K562 (cell line): Measurements from ENCODE around the gene DUSP28. TPM values are rescaled to one million over a fixed set of nuclear protein-coding genes. Genes with fewer than 3 reads are reported as not detected.

Source experiments
- ARID1B ChIP-seq: fragments of 450-650 bp; IDR thresholded peaks from 2 replicates; pipeline ENCODE4 v1.6.1; 2016; ENCODE audit warnings: antibody characterized with exemption, mild to moderate bottlenecking, inconsistent platforms
- CEBPB ChIP-seq: fragments of 450-650 bp; IDR thresholded peaks from 2 replicates; pipeline ENCODE4 v1.6.1; 2016; ENCODE audit warnings: missing genetic modification characterization, missing compliant biosample characterization
- ETS2 ChIP-seq: IDR thresholded peaks from 2 replicates; pipeline ENCODE4 v1.6.1; 2016; ENCODE audit warnings: borderline replicate concordance, missing genetic modification characterization, mild to moderate bottlenecking, moderate library complexity, missing compliant biosample characterization; ENCODE audit not compliant: poor library complexity, severe bottlenecking
- EZH2 ChIP-seq: IDR thresholded peaks from 2 replicates; pipeline ENCODE4 v1.6.1; 2012; ENCODE audit warnings: low read depth, mild to moderate bottlenecking, inconsistent platforms, low read length, borderline replicate concordance
- LCOR ChIP-seq: sonication (generic); formaldehyde crosslinking; IDR thresholded peaks from 2 replicates; pipeline ENCODE4 v1.8.0; 2022; ENCODE audit warnings: mild to moderate bottlenecking, missing genetic modification reagents
- LEF1 ChIP-seq: fragments of 450-650 bp; IDR thresholded peaks from 2 replicates; pipeline ENCODE4 v1.6.1; 2016; ENCODE audit warnings: mild to moderate bottlenecking
- MAFF ChIP-seq: IDR thresholded peaks from 2 replicates; pipeline ENCODE4 v1.6.1; 2012; ENCODE audit warnings: low read length, improper control_type of control experiment
- MCM7 ChIP-seq, 2 experiments: fragments of 450-650 bp; IDR thresholded peaks; 2 replicates each; pipeline ENCODE4 v1.6.1; 2016 to 2018
- MNT ChIP-seq, 2 experiments: fragments of 450-650 bp; conservative IDR thresholded peaks; 2 replicates each; pipeline ENCODE4 v1.6.1; 2017; ENCODE audit warnings: mild to moderate bottlenecking in 2 of 2, moderate library complexity in 2 of 2
- MYNN ChIP-seq, 2 experiments: sonication (generic); formaldehyde crosslinking in 1 of 2; IDR thresholded peaks; 2 replicates each; pipeline versions ENCODE4 v1.5.0 to v1.6.1; 2016 to 2020; ENCODE audit warnings: antibody characterized with exemption in 1 of 2, missing genetic modification reagents in 1 of 2
- PATZ1 ChIP-seq: fragments of 250-450 bp; sonication (Bioruptor Pico); IDR thresholded peaks from 2 replicates; pipeline ENCODE4 v1.5.0; 2020; ENCODE audit warnings: mild to moderate bottlenecking, borderline replicate concordance
- POLR2A ChIP-seq: fragments of 450-650 bp; conservative IDR thresholded peaks from 2 replicates; pipeline ENCODE4 v1.6.1; 2016
- RBM15 ChIP-seq: fragments of 200-400 bp; formaldehyde crosslinking; IDR thresholded peaks from 2 replicates; pipeline ENCODE4 v1.6.1; 2018; ENCODE audit warnings: mild to moderate bottlenecking, low read length, moderate library complexity; ENCODE audit not compliant: insufficient read depth
- RNF2 ChIP-seq: sonication (generic); IDR thresholded peaks from 2 replicates; pipeline ENCODE4 v1.6.1; 2016
- SMARCE1 ChIP-seq: fragments of 450-650 bp; IDR thresholded peaks from 2 replicates; pipeline ENCODE4 v1.7.1; 2016; ENCODE audit warnings: mild to moderate bottlenecking
- SREBF2 ChIP-seq: sonication (generic); formaldehyde crosslinking; IDR thresholded peaks from 2 replicates; pipeline ENCODE4 v1.4.0; 2020; ENCODE audit warnings: mild to moderate bottlenecking, missing genetic modification reagents
- TAF1 ChIP-seq: IDR thresholded peaks from 2 replicates; pipeline ENCODE4 v1.6.1; 2011; ENCODE audit warnings: mild to moderate bottlenecking, low read length, moderate library complexity; ENCODE audit not compliant: insufficient read depth, control insufficient read depth, severe bottlenecking; ENCODE audit errors: extremely low read depth
- TFAP4 ChIP-seq: sonication (generic); formaldehyde crosslinking; IDR thresholded peaks from 2 replicates; pipeline ENCODE4 v1.8.0; 2022; ENCODE audit warnings: missing genetic modification reagents, mild to moderate bottlenecking, moderate library complexity, borderline replicate concordance
- ZFX ChIP-seq: sonication (generic); formaldehyde crosslinking; IDR thresholded peaks from 2 replicates; pipeline ENCODE4 v1.8.0; 2022; ENCODE audit warnings: mild to moderate bottlenecking, missing genetic modification reagents, moderate library complexity
- ZNF316 ChIP-seq: fragments of 450-650 bp; IDR thresholded peaks from 2 replicates; pipeline ENCODE4 v1.6.1; 2016
- polyA plus RNA-seq, 8 experiments: library from polyadenylated mRNA; depleted of rRNA in 4 of 8; stranded (reverse) in 5 of 8; unstranded in 3 of 8; fragments of >200 nt; fragmentation: Nextera tagmentation in 2 of 8; fragmentation: Illumina TruSeq in 1 of 8; extraction: Ambion mirVana in 2 of 8; extraction: Trizol in 1 of 8; gene quantifications; 2 replicates each; pipeline versions ENCODE4 v1.2.1 to v1.2.3, GENCODE V29; 2011 to 2014; ENCODE audit warnings: inconsistent platforms in 1 of 8, missing spikeins in 1 of 8
- total RNA-seq, 7 experiments: library from RNA; depleted of rRNA in 6 of 7; stranded (reverse); fragments of >200 nt in 6 of 7; fragmentation: Illumina TruSeq in 2 of 7; extraction: Trizol in 2 of 7; gene quantifications; 2 replicates each; pipeline versions ENCODE4 v1.2.1 to v1.2.3, GENCODE V29; 2011 to 2021; ENCODE audit warnings: low replicate concordance in 1 of 7
- TF ChIP-seq, protein P1 (sequence below), 2 experiments: IDR thresholded peaks; 2 replicates each; pipeline ENCODE4 v1.6.1; 2011; ENCODE audit warnings: borderline replicate concordance in 1 of 2, control low read depth in 1 of 2, low read depth in 1 of 2, low read length in 1 of 2, mild to moderate bottlenecking in 1 of 2, mixed read lengths in 1 of 2, moderate library complexity in 1 of 2; ENCODE audit not compliant: insufficient read depth in 1 of 2, insufficient read length in 1 of 2, poor library complexity in 1 of 2, severe bottlenecking in 1 of 2; ENCODE audit errors: extremely low read depth in 1 of 2

DUSP28 gene
- total and polyA plus RNA-seq, 9 of the 15 experiments (the other 6 are each of a cell fraction or from before 2014, with no cell fraction given): 2.8 to 8.1 (median 4.2) TPM

DNA sequence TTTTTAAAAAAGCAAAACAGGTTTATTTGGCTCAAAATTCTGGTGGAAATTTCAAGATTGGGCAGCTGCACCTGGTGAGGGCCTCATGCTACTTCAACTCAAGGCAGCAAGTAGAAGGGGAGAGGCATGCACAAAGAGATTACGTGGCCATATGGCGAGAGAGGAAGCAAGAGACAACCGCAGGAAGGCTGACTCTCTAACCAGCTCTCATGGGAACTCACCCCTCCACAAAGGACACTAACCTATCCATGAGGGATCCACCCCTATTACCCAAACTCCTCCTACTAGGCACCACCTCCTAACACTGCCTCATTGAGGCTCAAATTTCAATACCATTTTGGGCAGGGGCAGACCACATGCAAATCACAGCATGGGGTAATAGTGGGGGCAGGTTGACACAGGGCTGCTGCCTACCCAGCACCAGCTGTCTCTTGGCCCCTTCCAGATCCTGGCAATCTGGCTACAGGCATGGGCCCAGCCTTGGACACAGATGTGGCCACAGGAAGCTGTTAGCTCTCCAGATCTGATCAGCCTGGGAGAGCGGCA, 24.4 kb downstream of the DUSP28 start (continued):
- TF ChIP-seq SMARCE1 (no peak), ZFX (CRISPR knock-in tag) (peak; percentile 46; the same call in 1 of the 2 replicates), MCM7 (IDR thresholded peaks at IDR 0.05) (no peak), MAFF (no peak), ETS2 (no peak), TAF1 (peak; percentile 37), LEF1 (0 out of 2 replicates have a peak, but pooled peaks have one; percentile 19), CEBPB (tag) (peak; percentile 38; the same call in 1 of the 2 replicates), MNT (conservative IDR thresholded peaks at IDR 0.05) (peak in 1 of 2 experiments; percentile 54; a peak in 2 of 4 replicates), POLR2A (peak; percentile 58; the same call in 1 of the 2 replicates), RNF2 (0 out of 2 replicates have a peak, but pooled peaks have one; percentile 52), ARID1B (peak; percentile 28; the same call in 1 of the 2 replicates), RBM15 (no peak), LCOR (CRISPR knock-in tag) (0 out of 2 replicates have a peak, but pooled peaks have one; percentile 19), TFAP4 (peak; percentile 70), SREBF2 (no peak), EZH2 (no peak), PATZ1 (no peak), ZNF316 (no peak), MYNN (IDR thresholded peaks at IDR 0.05) (0 out of 2 replicates have a peak, but pooled peaks have one; percentile 22), MYNN (CRISPR knock-in tag; IDR thresholded peaks at IDR 0.05) (no peak)
- TF ChIP-seq, protein P1, sequence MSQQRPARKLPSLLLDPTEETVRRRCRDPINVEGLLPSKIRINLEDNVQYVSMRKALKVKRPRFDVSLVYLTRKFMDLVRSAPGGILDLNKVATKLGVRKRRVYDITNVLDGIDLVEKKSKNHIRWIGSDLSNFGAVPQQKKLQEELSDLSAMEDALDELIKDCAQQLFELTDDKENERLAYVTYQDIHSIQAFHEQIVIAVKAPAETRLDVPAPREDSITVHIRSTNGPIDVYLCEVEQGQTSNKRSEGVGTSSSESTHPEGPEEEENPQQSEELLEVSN (IDR thresholded peaks at IDR 0.05; ENCODE audit: borderline replicate concordance in 1 of 2, extremely low read depth in 1 of 2, insufficient read depth in 1 of 2, insufficient read length in 1 of 2, low read depth in 1 of 2, low read length in 1 of 2, poor library complexity in 1 of 2, severe bottlenecking in 1 of 2): peak in 1 of 2 experiments; percentile 53
